ENCODE results near the gene GINS1.

GINS1 gene

DNA sequence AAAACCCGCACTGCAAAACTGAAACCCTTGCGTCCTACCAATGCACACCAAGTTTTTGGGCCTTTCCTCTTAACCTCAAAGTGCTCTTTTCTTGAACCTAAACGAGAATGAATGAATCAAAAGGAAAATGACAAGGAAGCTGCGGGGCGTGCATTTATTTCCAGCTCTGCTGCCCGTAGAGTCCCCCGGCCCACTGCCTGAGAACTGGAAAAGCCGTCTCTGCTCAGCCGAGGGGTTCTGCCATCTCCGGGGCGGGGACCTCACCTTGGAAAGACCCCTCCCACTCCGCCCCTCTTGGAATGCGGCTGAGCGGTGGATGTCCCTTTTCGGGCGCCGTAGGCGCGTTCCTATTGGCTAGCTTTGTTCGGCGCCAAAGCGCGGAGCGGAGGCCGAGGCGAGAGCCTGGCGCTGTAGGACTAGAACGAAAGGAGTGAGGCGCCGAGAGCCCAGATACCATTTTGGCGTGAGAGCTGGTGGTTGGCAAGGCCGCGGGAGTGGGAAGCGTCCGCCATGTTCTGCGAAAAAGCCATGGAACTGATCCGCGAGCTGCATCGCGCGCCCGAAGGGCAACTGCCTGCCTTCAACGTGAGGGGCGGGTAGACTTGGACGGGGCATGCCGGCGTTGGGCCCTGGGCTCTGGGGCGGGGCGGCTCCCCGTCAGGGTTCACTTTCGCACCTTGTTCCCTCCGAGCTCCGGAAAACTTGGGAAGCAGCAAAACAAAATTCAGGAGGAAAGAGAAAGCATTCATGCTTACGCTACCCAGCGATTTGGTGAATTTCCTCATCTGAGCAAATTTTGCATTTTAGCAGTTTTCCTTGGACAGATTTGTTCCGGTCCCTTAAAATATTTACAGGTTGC lies at the start of gene GINS1:
TSS of gene GINS1 (plus strand) at position 363 of the 859 bp plus-strand sequence. CDS start at position 511, 148 bp downstream.
- DNase-seq (ENCODE audit: low read depth): peak; percentile 53

DNA sequence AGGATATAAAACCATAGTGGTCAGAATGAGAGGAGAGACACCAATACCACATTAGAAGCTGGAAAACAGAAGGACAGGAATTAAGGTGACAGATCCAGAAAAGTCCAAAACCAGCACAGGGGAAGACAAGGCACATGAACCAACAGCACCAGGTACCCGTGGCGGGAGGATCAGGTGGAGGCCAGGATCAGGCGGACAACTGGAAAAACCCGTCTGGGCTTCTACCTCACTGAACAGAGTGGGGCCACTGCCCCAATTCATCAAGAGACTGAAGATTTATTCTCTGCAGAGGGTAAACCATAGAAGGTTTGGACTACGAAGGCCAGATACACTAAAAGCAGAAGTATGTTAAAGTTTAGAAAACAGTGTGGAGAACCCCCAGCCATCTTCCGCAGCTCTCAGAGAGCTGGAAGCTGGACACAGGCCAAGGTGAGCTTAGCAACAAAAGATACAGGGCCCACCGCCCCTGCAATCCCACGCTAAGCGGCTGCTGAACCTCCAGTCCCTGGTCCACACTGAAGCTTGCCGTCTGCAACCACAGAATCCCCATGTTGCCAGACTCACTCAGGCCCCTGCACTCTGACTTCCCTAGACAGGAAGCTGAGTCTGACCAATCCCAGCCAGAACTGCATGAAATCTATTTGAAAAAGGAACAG lies 46.7 kb upstream of the GINS1 start:
- no peak for DNase-seq (ENCODE audit: low read depth)

DNA sequence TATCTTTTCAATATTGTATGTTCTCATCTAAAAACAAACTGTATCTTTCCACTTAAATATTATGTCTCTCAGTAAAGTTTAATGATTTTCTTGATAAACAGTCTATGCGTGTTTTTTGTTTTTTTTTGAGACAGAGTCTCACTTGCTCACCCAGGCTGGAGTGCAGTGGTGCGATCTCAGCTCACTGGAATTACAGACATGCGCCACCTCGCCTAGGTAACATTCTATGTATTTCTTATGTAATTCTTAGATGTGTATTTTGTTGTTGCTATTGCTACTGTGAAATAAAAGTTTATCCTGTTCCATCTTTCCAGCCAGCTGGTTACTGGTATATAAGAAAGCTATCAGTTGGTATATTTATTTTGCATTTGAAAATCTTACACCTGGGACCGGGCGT lies 46.2 kb upstream of the GINS1 start:
- DNase-seq (ENCODE audit: low read depth): no peak

DNA sequence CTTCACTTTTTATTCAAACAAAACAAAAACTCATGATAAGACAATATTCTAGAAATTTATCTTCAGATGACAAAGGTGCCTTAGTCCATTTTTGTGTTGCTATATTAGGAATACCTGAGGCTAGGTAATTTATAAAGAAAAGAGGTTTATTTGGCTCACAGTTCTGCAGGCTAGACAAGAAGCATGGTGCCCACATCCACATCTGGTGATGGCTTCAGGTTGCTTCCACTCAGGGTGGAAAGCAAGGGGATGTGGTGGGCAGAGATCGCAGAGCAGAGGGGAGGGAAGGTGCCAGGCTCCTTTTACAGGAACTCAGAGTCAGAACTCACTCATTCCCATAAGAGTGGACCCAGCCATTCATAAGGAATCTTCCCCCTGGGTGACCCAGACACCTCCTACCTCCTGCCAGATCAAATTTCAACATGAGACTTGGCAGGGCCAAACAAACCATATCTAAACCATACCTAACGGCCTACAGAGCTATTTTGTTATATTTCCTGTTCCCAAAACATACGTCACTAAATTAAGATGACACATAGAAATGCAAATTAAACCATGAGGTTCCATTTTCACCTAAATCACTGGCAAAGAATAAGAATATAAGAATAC lies 43.2 kb upstream of the GINS1 start:
- DNase-seq (ENCODE audit: low read depth): no peak

DNA sequence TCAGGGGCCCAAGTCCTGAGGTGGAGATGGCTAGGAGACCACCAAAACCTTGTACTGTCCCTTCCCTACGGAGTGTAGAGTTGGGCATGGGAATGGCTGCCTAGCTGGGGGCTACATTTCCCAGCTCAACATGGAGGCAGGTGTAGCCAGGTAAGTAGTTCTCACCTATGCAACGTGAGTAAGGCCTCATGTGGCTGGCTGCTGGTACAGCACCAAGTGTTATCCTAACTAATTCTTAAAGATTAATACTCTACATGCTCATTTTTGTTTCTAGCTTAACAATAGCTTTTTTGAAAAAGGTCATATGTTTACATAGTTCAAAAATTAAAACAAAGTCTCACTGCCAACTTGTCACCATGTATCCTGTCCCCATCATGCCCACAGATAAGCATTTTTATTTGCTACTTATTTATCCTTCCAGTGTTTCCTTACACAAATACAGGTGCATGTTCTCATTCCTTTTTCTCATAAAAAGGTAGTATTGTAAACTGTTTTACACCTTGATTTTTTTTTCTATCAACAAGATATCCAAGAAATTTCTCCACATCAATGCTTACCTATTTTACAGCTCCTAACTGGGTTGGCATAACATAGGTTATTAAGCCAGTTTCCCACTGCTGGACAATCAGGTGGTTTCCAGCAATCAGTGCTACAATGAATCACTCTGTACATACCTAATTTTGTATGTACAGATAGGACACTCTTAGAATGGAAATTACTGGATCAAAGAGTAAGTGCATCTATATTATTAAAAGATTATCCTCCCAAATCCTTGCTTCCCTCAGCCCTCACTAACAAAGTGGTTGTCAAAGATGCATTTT lies 42.4 kb upstream of the GINS1 start:
- DNase-seq (ENCODE audit: low read depth): no peak

DNA sequence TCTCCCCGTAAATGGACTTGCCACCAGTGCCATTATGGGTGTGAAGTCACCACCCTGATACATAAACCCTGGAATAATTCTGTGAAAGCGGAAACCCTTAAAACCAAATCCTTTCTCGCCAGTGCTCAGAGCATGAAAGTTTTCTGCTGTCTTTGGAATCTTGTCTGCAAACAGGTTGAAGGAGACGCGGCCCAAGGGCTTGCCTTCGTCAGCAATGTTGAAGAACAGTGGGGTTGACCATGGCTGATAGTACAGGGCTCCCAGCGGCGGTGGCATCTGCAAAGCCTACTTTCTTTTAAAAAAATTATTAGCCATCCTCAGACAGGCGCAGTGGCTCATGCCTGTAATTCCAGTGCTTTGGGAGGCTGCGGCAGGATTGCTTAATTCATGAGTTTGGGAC lies 38.9 kb upstream of the GINS1 start:
- DNase-seq (ENCODE audit: low read depth): no peak

DNA sequence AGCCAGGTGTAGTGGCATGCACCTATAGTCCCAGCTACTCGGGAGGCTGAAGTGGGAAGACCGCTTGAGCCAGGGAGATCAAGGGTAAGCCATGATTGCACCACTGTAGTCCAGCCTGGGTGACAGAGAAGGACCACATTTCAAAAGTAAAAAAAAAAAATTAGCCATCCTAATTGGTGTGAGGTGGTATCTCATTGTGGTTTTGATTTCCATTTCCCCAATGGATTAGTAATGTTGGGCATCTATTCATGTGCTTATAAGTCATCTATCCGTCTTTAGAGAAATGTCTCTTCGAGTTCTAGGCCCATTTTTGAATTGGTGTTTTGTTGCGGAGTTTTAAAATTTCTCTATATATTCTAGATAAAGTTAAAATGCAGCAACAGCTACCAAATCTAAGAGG lies 38.5 kb upstream of the GINS1 start:
- DNase-seq (ENCODE audit: low read depth): no peak

DNA sequence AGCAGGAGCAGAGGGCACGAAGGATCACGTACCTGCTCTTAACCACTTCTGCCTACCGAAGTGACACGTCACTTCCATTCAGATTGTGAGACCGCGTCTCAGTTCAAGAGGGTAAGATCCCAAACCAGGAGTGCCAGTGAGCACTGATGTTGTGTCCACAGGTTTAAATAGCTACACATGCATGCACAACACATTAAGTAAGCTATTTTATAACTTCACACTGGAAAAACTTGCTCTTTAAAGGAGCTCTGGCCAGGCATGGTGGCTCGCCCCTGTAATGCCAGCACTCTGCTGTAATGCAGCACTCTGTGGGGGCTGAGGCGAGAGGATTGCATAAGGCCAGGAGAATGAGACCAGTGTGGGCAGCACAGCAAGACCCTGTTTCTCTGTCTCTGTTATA lies 37.9 kb upstream of the GINS1 start:
- DNase-seq (ENCODE audit: low read depth): no peak

DNA sequence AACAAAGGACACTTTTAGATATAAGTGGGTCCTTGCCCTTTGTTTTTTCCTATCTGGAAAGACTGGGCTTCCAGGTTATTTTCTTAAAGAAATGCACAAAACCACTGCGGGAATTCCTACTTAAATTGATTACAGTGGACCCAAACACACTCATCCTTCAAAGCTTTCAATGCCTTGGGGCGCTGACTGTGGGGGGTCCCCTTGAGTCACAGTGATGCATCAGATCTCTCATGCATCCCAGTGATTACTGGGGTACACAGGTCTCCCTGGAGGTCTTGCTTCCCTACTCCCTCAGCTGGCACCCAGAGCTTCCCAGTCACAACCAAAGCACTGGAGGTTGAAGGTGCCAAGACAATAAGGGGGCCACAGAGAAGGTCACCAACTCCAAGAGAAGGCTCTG lies 37.5 kb upstream of the GINS1 start:
- no peak for DNase-seq (ENCODE audit: low read depth)

DNA sequence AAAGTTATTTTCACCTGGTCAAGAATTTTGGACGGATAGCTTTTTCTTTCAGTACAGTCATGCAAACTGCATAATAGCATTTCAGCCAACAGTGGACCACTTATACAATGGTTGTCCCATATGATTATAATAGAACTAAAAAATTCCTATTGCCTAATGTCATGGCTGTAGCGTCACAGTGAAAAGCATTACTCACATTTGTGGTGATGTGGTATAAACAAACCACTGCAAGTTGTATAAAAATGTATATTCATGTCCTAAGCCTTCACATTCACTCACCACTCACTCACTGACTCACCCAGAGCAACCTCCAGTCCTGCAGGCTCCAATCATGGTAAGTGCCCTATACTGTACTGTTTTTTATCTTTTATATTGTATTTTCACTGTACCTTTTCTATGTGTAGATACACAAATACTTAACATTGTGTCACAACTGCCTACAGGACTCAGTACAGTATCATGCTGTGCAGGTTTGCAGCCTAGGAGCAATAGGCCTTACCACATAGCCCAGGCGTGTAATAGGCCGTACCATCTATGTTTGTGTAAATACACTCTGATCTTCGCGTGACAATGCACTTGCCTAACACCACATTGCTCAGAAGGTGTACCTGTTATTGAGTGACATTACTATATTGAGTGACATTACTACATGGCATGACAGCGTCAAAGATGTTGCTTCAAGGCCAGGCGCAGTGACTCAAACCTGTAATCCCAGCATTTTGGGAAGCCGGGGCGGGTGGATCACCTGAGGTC lies 34.7 kb upstream of the GINS1 start:
- DNase-seq (ENCODE audit: low read depth): no peak

DNA sequence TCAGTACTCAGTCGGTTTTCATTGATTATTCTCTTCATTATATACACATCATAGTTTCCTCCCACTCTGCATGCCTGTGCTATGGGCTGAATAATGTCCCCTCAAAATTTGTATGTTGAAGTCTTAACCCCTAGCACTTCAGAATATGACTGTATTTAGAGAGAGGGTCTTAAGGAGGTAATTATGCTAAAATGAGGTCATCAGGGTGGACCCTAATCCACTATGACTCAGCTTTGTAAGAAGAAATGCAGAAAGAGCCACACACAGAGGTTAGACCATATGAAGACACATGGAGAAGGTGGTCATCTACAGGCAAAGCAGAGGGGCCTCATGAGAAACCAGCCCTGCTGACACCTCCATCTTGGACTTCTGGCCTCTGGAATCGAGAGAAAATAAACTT lies 32.6 kb upstream of the GINS1 start:
- no peak for DNase-seq (ENCODE audit: low read depth)

DNA sequence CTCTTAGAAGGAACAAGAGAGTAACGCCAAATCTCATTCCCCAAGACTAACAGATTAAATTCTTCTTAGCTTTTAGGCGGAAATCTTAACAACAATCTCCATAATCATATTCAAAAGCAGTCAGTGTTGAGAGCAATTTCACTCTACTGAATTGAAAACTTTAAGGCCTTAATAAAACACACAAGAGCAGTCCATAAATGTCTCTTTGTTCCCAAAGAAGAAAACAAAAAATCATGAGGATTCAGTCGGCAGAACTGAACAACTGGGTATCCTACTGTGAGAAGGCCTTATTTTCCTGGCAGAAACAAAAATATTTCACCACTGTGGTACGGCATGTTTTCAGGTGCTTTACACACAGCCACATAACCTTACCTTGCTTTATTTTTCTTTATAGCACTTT lies 31.2 kb upstream of the GINS1 start:
- no peak for DNase-seq (ENCODE audit: low read depth)

DNA sequence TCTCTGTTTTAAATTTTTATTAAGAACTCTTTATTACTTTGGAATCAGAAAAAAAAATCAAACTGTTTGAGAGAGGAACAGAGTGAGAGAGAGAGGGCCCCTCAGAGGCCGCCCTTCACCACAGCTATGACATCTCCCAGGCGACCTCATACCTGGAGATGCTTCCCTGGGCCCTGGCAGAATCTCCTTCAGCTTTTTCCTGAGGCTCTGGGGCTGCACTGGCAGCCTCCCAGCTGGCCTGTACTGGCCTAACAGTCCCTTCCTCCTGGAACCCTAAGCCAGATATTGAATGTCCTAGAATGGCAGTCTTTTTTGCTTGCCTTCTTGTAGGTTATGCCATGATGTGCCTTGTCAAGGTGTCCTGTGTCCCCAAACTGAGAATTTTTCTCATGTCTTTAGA lies 30.6 kb upstream of the GINS1 start:
- no peak for DNase-seq (ENCODE audit: low read depth)

DNA sequence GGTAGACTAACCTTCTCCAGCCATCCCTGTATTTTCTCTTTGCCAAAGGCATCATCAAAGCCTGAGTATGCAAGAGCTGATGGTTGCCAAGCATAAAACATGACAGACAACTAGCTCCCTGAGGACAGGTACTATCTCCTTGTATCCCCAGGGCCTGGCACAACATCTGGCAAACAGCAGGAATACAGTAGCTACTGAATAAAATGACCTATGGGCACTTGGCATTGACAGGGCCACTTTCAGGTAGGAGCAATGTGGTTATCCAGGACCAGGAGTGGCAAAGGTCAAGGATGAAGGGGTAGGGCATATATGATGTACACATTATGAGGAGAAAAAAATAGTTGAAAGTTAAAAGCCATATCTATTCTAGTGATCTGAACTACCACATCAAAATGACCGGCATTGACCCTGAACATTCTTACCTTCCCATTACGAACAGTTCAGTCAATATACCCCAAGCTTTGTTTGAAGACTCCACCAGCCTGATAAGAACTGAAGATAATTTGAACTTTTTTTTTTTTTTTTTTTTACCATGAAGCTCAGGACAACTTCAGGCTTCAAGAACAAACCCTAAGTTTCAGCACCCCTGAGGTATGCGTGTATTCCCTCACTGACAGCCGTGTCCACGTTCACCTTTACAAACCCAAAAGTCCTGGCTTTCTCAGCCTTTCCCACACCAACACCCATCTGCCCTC lies 29.1 kb upstream of the GINS1 start:
- no peak for DNase-seq (ENCODE audit: low read depth)

DNA sequence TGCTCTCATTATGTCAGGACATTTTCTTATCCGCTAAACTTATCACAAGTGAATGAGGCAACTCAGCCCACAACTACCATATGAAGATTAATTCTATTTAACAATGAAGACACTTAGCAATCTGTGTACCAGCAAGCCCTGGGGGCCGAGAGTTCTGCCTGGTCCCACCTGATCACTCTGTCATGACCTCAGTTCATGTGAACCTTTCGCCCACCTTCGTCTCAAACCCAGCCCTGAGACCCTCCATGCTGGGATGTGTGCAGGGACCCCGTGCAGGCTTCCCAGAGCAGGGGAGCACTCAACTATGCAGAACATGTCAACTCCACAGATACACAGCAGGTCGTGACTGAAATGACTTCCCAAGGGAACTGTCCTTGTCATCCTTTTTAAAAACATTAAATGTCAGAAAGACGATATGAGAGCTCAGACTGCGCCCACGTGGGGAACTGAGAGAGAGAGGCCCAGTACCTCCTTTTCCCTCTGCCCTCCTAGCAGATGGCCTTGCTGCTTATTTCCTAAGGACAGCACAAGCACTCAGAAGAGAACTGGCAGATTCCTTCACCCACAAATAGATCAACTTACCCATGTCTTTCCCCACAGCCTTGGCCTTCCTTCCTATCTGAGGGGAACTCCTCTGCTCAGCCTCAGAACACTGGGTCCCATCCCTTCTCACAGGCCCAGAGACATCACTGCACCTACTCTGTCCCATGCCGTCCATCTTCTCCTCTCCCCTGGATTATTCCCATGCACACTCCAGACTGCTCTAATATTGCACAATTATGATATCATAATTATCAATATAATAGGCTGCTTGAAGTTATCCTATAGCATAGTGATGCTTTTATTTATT lies 28.4 kb upstream of the GINS1 start:
- no peak for DNase-seq (ENCODE audit: low read depth)

DNA sequence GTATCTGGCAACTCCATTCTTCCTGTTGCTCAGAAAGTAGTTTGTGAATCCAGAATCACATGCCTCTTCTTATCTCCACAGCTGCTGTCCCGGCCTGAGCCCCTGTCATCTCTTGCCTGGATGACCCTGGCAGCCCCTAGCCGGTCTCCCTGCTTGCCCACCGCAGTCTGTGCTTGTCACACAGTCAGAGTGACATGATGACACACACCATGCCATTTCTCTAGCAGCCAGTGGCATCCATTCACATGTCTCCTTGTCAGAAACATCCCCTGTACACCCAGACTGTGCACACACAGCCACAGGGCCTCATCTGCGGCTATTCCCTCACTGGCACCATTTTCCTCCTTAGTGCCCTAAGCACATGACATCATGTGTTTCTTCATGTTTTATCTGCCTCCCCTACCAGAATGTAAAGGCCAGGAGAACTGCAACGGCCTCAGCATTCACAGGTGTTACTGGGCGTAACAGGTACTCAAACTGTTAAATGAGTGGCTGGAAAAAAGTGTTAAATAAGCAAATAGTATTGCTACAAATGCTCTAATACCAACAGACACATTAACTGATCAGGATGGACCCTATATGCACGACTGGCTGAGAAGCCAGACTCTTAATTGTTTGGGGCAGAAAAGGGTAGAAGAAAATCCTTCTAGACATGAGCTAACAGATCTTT lies 26.4 kb upstream of the GINS1 start:
- no peak for DNase-seq (ENCODE audit: low read depth)

DNA sequence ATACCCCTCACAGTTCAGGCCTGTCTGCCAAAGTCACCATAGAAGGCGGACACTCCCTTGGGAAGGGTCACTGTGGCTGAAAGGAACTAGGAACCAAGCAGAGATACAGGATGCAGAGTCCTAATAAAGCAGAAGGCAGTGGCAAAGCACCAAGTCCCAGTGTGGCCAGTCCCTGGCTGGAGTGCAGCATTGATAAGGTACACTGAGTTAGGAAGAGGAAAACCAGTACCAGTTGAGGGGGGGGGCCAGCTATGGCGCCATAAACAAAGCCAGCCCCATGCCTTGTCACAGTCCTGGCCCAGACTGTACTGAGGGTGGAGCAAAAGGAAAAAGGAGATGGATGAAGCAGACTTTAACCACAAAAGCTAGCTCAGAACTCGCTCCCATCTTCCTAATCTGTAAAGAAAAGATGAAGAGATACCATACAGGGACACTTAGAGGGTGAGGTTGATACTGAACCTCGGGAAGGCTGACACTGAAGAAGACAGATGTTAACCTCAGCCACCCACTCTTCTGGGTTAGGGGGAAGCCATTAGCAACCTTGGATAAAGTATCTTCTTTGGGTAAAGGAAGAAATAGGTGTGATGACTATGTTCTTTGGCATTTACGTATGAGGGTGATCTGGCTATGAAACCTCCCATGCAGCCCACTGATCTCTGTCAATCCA lies 24.6 kb upstream of the GINS1 start:
- no peak for DNase-seq (ENCODE audit: low read depth)

DNA sequence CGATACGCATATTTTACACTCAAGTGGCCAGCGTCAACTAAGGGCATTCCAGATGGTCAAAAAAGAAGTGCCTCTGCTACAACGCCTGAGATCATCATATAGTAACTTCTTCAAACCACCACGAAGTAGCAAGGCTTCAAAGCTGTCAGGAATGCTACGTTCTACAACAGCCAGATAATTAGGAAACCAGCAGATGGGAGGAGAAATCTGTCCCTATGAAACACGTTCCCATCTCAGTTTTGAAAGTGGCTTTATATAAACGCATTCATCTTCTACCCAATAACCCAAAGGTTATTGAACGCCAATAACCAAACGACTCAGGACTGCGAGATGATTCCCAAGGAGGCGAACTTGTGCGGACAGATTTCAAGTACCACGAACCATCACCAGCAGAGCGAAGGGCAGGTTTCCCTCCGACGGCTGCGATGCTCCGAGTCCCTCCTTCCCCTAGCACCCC lies 18.0 kb upstream of the GINS1 start:
- DNase-seq (ENCODE audit: low read depth): no peak

Data from activated T-helper 1 cell treated with Interleukin-2 at 50 U/mL for 16 hours (primary cell).